Breast epithelium (tissue), 4 donors: Measurements from ENCODE around the gene STRN4. TPM values are rescaled to one million over a fixed set of nuclear protein-coding genes. Genes with fewer than 3 reads are reported as not detected.

Experiments used
- DNase-seq, 2 donors: peaks; one replicate each; pipeline ENCODE4 v3.0.0-alpha.2; 2019; ENCODE audit warnings: low spot score in 2 of 2
- H3K27ac ChIP-seq, 2 donors: fragments of 200-600 bp; sonication (generic) in 1 of 2; one replicate each; pipeline ENCODE4 v1.5.1; 2016 to 2019; ENCODE audit warnings: mild to moderate bottlenecking in 1 of 2
- H3K27me3 ChIP-seq, 2 donors: fragments of 200-600 bp; sonication (generic) in 1 of 2; one replicate each; pipeline versions ENCODE4 v1.5.1 to v1.6.0; 2017 to 2019; ENCODE audit warnings: control low read depth in 1 of 2, mild to moderate bottlenecking in 1 of 2
- H3K36me3 ChIP-seq: fragments of 200-600 bp; one replicate; pipeline ENCODE4 v1.5.1; 2019
- H3K4me1 ChIP-seq, 2 donors: fragments of 200-600 bp; sonication (generic); one replicate each; pipeline ENCODE4 v1.5.1; 2016 to 2019; ENCODE audit warnings: control low read depth in 1 of 2
- H3K4me3 ChIP-seq, 3 donors: fragments of 200-600 bp; sonication (generic); 1 replicate in 2 of 3; 2 replicates in 1 of 3; pipeline ENCODE4 v1.5.1; 2016 to 2019; ENCODE audit warnings: mild to moderate bottlenecking in 3 of 3, moderate library complexity in 2 of 3
- H3K9me3 ChIP-seq, 2 donors: fragments of 200-600 bp; sonication (generic) in 1 of 2; one replicate each; pipeline ENCODE4 v1.5.1; 2016 to 2019; ENCODE audit warnings: control low read depth in 1 of 2
- CTCF ChIP-seq, 3 donors: fragments of 450-650 bp; IDR thresholded peaks; one replicate each; pipeline ENCODE4 v1.5.1; 2016 to 2017; ENCODE audit warnings: antibody characterized with exemption in 3 of 3, mild to moderate bottlenecking in 3 of 3, moderate library complexity in 3 of 3
- POLR2A ChIP-seq: fragments of 450-650 bp; IDR thresholded peaks from one replicate; pipeline ENCODE4 v1.6.1; 2016; ENCODE audit warnings: antibody characterized with exemption, mild to moderate bottlenecking, moderate library complexity
- POLR2AphosphoS5 ChIP-seq, 3 donors: sonication (generic); formaldehyde crosslinking; IDR thresholded peaks; one replicate each; pipeline ENCODE4 v1.6.1; 2017; ENCODE audit warnings: antibody characterized with exemption in 3 of 3
- intact Hi-C: fragments of 100-400 bp; cut with DNase I; formaldehyde crosslinking; loops from one replicate; pipeline ENCODE4 v1.15.1; 2023; ENCODE audit warnings: low total_unique reads
- total RNA-seq, 3 donors: library from RNA; depleted of rRNA; stranded (reverse); fragments of >200 nt; gene quantifications; one replicate each; pipeline ENCODE4 v1.1.0, GENCODE V29; 2016

Gene STRN4
- total RNA-seq, 3 donors from 2014 or later = 45.0 to 57.0 (median 53.7) TPM

- H3K4me3 ChIP-seq = no peak overlapping the region
- no peak overlapping the region for H3K27ac ChIP-seq
- no peaks in the 10 kb centered on the region for H3K9me3 ChIP-seq
- no peaks in the 10 kb centered on the region for H3K4me1 ChIP-seq
- no peaks in the 10 kb centered on the region for H3K27me3 ChIP-seq
- TF ChIP-seq POLR2AphosphoS5 (IDR thresholded peaks at IDR 0.05) = no peak
- no peak for TF ChIP-seq CTCF (IDR thresholded peaks at IDR 0.05)
- no peak for TF ChIP-seq POLR2A
- intact Hi-C loops = no loop called here
- H3K36me3 ChIP-seq = peaks cover 21% of the 10 kb centered on the region
- no peak for DNase-seq
Measured at GRCh38 chr19:46693760-46694159, 52.5 kb downstream of the STRN4 start.

- Histone ChIP-seq H3K9me3 (no peaks in the 10 kb centered on the region), H3K27me3 (no peaks in the 10 kb centered on the region), H3K36me3 (peaks cover 21% of the 10 kb centered on the region), H3K4me1 (no peaks in the 10 kb centered on the region), H3K27ac (peak overlapping the region in 1 of 2 donors; percentile 2), H3K4me3 (no peak overlapping the region)
- DNase-seq = no peak
- intact Hi-C loops = no loop called here
- no peak for TF ChIP-seq CTCF (IDR thresholded peaks at IDR 0.05)
- TF ChIP-seq POLR2AphosphoS5 (IDR thresholded peaks at IDR 0.05) = no peak
- no peak for TF ChIP-seq POLR2A
Measured at GRCh38 chr19:46692918-46693722, 53.1 kb downstream of the STRN4 start.

GRCh38 chr19:46691948-46692347, 54.3 kb downstream of the STRN4 start:
- no peak overlapping the region for H3K27ac ChIP-seq
- intact Hi-C loops = no loop called here
- H3K27me3 ChIP-seq = no peaks in the 10 kb centered on the region
- H3K9me3 ChIP-seq = no peaks in the 10 kb centered on the region
- DNase-seq = no peak
- H3K36me3 ChIP-seq = peaks cover 21% of the 10 kb centered on the region
- TF ChIP-seq POLR2A (no peak), POLR2AphosphoS5 (IDR thresholded peaks at IDR 0.05) (no peak), CTCF (IDR thresholded peaks at IDR 0.05) (no peak)
- H3K4me1 ChIP-seq = no peaks in the 10 kb centered on the region
- H3K4me3 ChIP-seq = no peak overlapping the region

- Histone ChIP-seq H3K27ac (no peak overlapping the region), H3K36me3 (peaks cover 21% of the 10 kb centered on the region), H3K9me3 (no peaks in the 10 kb centered on the region), H3K27me3 (no peaks in the 10 kb centered on the region), H3K4me3 (no peak overlapping the region), H3K4me1 (no peaks in the 10 kb centered on the region)
- DNase-seq = no peak
- intact Hi-C loops = no loop called here
- TF ChIP-seq CTCF (IDR thresholded peaks at IDR 0.05) = no peak
- no peak for TF ChIP-seq POLR2A
Measured at GRCh38 chr19:46691104-46691503, 55.1 kb downstream of the STRN4 start.

GRCh38 chr19:46689358-46689757, 56.9 kb downstream of the STRN4 start:
- DNase-seq = no peak
- peaks cover 21% of the 10 kb centered on the region for H3K36me3 ChIP-seq
- H3K27ac ChIP-seq = no peak overlapping the region
- H3K4me1 ChIP-seq = no peaks in the 10 kb centered on the region
- no peak overlapping the region for H3K4me3 ChIP-seq
- H3K27me3 ChIP-seq = no peaks in the 10 kb centered on the region
- intact Hi-C loops = loop anchor here (5.0 kb wide), 1 partner anchor 533 kb away; no protein-coding TSS in a partner anchor
- no peak for TF ChIP-seq CTCF (IDR thresholded peaks at IDR 0.05)
- no peak for TF ChIP-seq POLR2AphosphoS5 (IDR thresholded peaks at IDR 0.05)
- H3K9me3 ChIP-seq = no peaks in the 10 kb centered on the region
